ENCODE data around the gene PRR5L.

DNA sequence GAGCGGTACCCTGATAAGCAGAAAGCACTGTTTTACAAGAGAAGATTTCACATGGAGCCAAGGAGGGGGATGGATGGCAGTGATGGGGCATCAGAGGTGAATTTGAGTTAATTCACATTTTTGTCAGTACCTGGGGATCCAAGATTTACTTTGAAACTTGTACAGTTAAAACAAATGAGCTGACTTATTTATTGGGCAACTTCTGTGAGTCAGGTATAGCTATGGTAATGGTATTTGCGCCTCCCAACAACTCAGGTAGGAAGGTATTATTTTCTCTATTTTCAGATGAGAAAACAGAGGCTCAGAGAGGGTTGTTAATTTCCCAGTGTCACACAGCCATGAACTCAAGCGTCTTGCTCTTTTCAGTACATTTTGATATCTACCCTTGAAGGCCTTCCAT, 83.6 kb downstream of the PRR5L start:
- TF ChIP-seq EZH2phosphoT487 (IDR thresholded peaks at IDR 0.05; ENCODE audit: borderline replicate concordance, low read length) (no peak), CTCF (IDR thresholded peaks at IDR 0.05; ENCODE audit: low read depth, low read length, poor library complexity, severe bottlenecking) (no peak)
